Activated CD4-positive, alpha-beta T cell treated with anti-CD3 and anti-CD28 coated beads, Interleukin-2, Interleukin-4, amounts not matched to agents 100 ng/mL and 50 ng/mL, durations not matched to agents 16 hours and 8 hours (primary cell): ENCODE measurements around the gene RAPH1.

ENCODE experiments used
- DNase-seq: peaks from one replicate; pipeline ENCODE4 v3.0.0-alpha.2; 2020; ENCODE audit warnings: low spot score

RAPH1 gene

DNA sequence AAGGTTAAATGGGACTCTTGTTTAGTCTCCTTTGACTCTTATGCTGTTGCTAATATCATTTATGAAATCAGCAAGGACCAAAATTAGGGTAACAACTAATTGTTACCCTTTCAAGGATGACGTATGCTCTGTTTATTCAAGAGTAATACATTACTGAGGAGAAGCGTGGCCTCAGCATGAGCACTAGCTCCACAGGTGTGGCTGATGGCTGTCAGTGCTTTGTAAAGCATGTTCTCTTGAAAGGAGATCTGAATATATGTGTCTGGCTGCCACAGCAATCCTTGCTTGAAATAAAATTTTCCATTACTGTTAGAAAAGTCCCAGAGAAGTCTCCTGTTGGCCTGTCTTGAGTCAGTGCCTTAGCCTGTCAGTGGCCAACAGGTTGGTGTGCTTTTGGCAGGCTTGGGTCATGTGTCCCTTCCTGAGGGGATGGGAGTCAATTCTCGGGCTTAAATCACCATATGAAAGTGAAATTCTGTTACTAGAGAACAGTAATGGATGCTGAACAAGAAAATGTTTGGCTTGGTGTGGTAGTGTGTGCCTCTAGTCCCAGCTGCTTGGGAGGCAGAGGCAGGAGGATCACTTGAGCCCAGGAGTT is 174.2 kb downstream of the RAPH1 start:
- DNase-seq: no peak

DNA sequence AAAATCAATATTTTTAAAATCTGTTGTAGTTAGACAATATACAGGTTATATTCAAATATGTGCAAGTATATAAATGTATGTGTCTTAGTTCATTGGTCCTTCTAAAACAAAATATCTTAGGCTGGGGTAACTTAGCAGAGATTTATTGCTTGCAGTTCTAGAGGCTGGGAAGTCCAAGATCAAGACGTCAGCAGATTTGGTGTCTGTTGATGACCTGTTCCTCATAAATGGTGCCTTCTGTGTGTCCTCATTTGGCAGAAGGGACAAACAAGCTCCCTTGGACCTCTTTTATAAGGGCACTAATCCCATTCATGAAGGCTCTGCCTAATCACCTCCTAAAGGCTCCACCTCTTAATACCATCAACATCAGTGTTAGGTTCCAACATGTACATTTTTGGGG is 175.7 kb downstream of the RAPH1 start:
- no peak for DNase-seq

DNA sequence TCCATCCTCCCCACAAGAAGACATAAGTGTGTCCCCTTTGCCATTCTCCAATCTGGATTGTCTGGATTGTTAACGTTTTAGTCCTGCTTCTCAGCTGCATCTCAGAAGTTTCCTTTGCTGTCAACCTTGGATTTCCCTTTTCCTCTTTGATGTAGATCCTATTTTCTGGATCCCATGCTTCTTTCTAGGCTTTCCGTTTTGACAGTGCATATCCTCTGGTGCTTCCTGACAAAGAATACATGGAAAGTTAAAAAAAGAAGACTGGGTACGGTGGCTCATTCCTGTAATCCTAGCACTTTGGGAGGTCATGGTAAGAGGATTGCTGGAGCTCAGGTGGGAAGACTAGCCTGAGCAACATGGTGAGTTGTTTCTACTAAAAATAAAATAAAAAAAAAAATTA is 180.1 kb downstream of the RAPH1 start:
- DNase-seq: no peak

DNA sequence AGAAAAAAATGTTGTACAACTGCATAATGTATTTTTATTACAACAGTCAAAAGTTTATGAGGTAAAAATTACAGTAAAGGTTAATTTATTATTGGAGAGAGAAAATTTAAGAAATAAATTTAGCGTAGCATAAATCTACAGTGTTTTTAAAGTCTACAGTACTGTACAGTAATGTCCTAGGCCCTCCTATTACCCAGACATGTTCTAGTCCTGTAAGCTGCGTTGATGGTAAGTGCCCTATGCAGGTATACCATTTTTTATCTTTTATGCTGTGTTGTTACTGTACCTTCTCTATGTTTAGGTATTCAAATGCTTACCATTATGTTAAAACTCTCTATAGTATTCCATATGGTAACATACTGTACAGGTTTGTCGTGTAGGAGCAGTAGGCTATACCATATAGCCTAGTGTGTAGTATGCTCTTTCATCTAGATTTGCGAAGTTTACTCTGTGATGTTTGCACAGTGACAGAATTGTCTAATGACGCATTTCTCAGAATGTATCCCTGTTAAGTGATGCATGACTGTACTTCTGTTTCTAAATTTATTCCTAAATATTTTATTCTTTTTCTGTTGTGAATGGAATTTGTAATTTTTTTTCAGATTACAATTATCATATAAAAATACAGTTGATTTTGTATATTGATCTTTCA is 182.4 kb downstream of the RAPH1 start:
- no peak for DNase-seq

DNA sequence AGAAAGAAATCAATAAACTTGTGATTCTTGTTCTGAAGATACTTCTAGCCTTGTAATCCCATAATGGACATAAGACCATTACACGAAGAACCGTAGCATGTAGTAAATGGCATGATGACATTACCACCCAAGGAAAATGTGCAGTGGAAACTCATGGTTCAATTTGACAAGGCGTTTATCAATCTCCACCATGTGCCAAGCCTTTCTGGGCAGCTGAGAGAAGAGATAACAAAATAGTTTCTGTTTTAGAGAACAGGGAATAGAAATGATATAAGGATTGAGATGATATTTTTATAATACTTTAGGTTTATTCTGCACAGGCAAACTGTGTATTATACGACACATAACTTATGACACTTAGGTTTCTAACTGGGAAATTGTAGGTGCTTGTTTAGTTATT is 187.7 kb downstream of the RAPH1 start:
- no peak for DNase-seq

DNA sequence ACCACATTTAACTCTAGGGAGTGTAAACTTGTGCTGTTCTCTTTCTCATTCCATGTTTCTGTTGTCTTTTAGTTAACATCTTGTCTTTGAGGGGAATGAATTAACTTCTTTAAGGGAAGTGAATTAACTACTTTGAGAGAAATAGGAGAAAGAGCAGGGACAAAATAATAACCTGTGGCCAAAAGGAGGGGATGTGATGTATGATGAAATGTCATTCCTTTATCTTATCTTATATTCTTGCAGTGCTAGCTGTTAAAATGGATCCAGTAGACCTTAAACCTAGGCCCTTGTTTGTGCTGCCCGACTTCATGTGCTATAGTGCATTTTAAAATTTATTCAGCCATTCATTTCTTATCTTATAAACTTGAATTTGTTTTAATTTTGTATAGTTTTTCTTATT is 188.5 kb downstream of the RAPH1 start:
- no peak for DNase-seq

DNA sequence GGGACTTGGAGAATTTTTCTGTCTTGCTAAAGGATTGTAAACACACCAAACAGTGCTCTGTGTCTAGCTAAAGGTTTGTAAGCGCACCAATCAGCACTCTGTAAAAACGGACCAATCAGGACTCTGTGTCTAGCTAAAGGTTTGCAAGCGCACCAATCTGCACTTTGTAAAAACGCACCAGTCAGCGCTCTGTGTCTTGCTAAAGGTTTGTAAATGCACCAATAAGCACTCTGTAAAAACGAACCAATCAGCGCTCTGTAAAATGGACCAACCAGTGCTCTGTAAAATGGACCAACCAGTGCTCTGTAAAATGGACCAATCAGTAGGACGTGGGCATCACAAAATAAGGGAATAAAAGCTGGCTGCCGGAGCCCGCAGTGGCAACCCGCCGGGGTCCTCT is 190.4 kb downstream of the RAPH1 start:
- DNase-seq: no peak
